Epithelial cell of esophagus (primary cell): ENCODE measurements around the gene CHIC1.
"Not testable (repeated sequence)": the region's sequence is repeated elsewhere in the genome, so short reads cannot be mapped to it uniquely, and the experiment has no call there.

Experiments
- DNase-seq: peaks from one replicate; pipeline ENCODE4 v3.0.0; 2010; ENCODE audit warnings: low read depth
- H3K4me3 ChIP-seq: 2 replicates; pipeline ENCODE4 v1.5.1; 2011; ENCODE audit warnings: mild to moderate bottlenecking, low read length, control low read depth
- CTCF ChIP-seq: IDR thresholded peaks from 2 replicates; pipeline ENCODE4 v1.5.1; 2011; ENCODE audit warnings: low read depth, mild to moderate bottlenecking, low read length, control low read depth, inconsistent platforms; ENCODE audit not compliant: insufficient read depth; ENCODE audit errors: missing control alignments

CHIC1 gene

GRCh38 chrX:73563738-73564068, 706 bp downstream of the CHIC1 start:
- H3K4me3 ChIP-seq: peak overlapping the region; percentile 71
- no peak for TF ChIP-seq CTCF
- peak; percentile 13 for DNase-seq

- DNase-seq: peak; percentile 83
- no peak overlapping the region for H3K4me3 ChIP-seq
- no peak for TF ChIP-seq CTCF
Observed at GRCh38 chrX:73577361-73577760, 14.4 kb downstream of the CHIC1 start.

- H3K4me3 ChIP-seq: no peak overlapping the region
- no peak for DNase-seq
- TF ChIP-seq CTCF: no peak
Observed at GRCh38 chrX:73581002-73581628, 18.1 kb downstream of the CHIC1 start.

- not testable (repeated sequence) for H3K4me3 ChIP-seq, DNase-seq
Observed at GRCh38 chrX:73597758-73598157, 34.8 kb downstream of the CHIC1 start.

GRCh38 chrX:73615022-73615421, 52.0 kb downstream of the CHIC1 start:
- DNase-seq: no peak
- no peak overlapping the region for H3K4me3 ChIP-seq
- TF ChIP-seq CTCF: no peak

- not testable (repeated sequence) for DNase-seq
Observed at GRCh38 chrX:73641669-73642068, 78.7 kb downstream of the CHIC1 start.

GRCh38 chrX:73647212-73647611, 84.2 kb downstream of the CHIC1 start:
- no peak overlapping the region for H3K4me3 ChIP-seq
- TF ChIP-seq CTCF: no peak
- DNase-seq: no peak

More at GRCh38 chrX:73641669-73642068, 78.7 kb downstream of the CHIC1 start:
- H3K4me3 ChIP-seq: not testable (repeated sequence)

- TF ChIP-seq CTCF: no peak
- DNase-seq: no peak
- H3K4me3 ChIP-seq: no peak overlapping the region
Observed at GRCh38 chrX:73647632-73648322, 84.8 kb downstream of the CHIC1 start.

- DNase-seq: not testable (repeated sequence)
Observed at GRCh38 chrX:73661322-73661721, 98.3 kb downstream of the CHIC1 start.

More at GRCh38 chrX:73661322-73661721, 98.3 kb downstream of the CHIC1 start:
- H3K4me3 ChIP-seq: not testable (repeated sequence)
